Lung (tissue), 12 donors: Measurements from ENCODE around the gene SPAG4. TPM values are rescaled to one million over a fixed set of nuclear protein-coding genes. Genes with fewer than 3 reads are reported as not detected.

Experiments
- ATAC-seq: fragments of 200-7000 bp; cut with Tn5 transposase; one replicate; pipeline ENCODE4 v1.9.1; 2020; ENCODE audit warnings: moderate number of reproducible peaks; ENCODE audit not compliant: insufficient read depth, low FRiP score
- DNase-seq, 3 donors: peaks; one replicate each; pipeline ENCODE4 v3.0.0-alpha.2; 2013 to 2017
- H3K27ac ChIP-seq, 2 donors: one replicate each; pipeline ENCODE4 v1.5.1; 2013; ENCODE audit warnings: mild to moderate bottlenecking in 2 of 2, moderate library complexity in 2 of 2, control low read depth in 1 of 2, inconsistent platforms in 1 of 2, low read depth in 1 of 2, low read length in 1 of 2
- H3K27me3 ChIP-seq, 3 donors: one replicate each; pipeline ENCODE4 v1.5.1; 2013; ENCODE audit warnings: low read length in 2 of 3; ENCODE audit not compliant: control insufficient read depth in 3 of 3, insufficient read depth in 3 of 3
- H3K36me3 ChIP-seq, 4 donors: one replicate each; pipeline ENCODE4 v1.5.1; 2013; ENCODE audit warnings: low read length in 4 of 4, mild to moderate bottlenecking in 1 of 4, moderate library complexity in 1 of 4; ENCODE audit not compliant: control insufficient read depth in 4 of 4, insufficient read depth in 4 of 4
- H3K4me1 ChIP-seq, 5 donors: one replicate each; pipeline ENCODE4 v1.5.1; 2013; ENCODE audit warnings: low read length in 5 of 5, mild to moderate bottlenecking in 2 of 5, moderate library complexity in 1 of 5; ENCODE audit not compliant: control insufficient read depth in 5 of 5, insufficient read depth in 5 of 5
- H3K4me3 ChIP-seq: one replicate; pipeline ENCODE4 v1.5.1; 2013; ENCODE audit warnings: mild to moderate bottlenecking, control low read depth, moderate library complexity
- H3K9ac ChIP-seq, 2 donors: one replicate each; pipeline ENCODE4 v1.5.1; 2013; ENCODE audit warnings: low read length in 2 of 2, control low read depth in 1 of 2; ENCODE audit not compliant: insufficient read depth in 1 of 2
- H3K9me3 ChIP-seq, 4 donors: one replicate each; pipeline ENCODE4 v1.5.1; 2013; ENCODE audit warnings: low read length in 3 of 4, mild to moderate bottlenecking in 1 of 4, moderate library complexity in 1 of 4; ENCODE audit not compliant: control insufficient read depth in 4 of 4, insufficient read depth in 3 of 4
- WGBS, 2 donors: extraction: QIAGEN DNeasy Blood & Tissue Kit; methylation state at CpG; one replicate each; pipeline ENCODE4 v1.1.7; 2013; 5-methylcytosine and 5-hydroxymethylcytosine counted together
- polyA plus RNA-seq, 2 donors: library from polyadenylated mRNA; stranded (reverse); fragments of 200-250 nt; gene quantifications; one replicate each; pipeline ENCODE4 v1.2.1, GENCODE V29; 2013
- total RNA-seq, 2 donors: library from RNA; depleted of rRNA in 1 of 2; stranded (reverse); fragments of >200 nt in 1 of 2; gene quantifications; one replicate each; pipeline ENCODE4 v1.2.1, GENCODE V29; 2014 to 2021
- TF ChIP-seq, protein P1 (sequence below): IDR thresholded peaks from 2 replicates; pipeline ENCODE4 v1.5.1; 2012; ENCODE audit warnings: mild to moderate bottlenecking; ENCODE audit errors: control extremely low read depth, extremely low read depth
- donor health status: control.
- donor health status: control.
- donor health status: Bipolar disorder and iron deficiency.
- donor health status: healthy.
- donor health status: DM: yes; HTN: yes; CAD: no.

SPAG4 gene
- total and polyA plus RNA-seq, 4 donors = 1.9 to 5.7 (median 3.7) TPM

DNA sequence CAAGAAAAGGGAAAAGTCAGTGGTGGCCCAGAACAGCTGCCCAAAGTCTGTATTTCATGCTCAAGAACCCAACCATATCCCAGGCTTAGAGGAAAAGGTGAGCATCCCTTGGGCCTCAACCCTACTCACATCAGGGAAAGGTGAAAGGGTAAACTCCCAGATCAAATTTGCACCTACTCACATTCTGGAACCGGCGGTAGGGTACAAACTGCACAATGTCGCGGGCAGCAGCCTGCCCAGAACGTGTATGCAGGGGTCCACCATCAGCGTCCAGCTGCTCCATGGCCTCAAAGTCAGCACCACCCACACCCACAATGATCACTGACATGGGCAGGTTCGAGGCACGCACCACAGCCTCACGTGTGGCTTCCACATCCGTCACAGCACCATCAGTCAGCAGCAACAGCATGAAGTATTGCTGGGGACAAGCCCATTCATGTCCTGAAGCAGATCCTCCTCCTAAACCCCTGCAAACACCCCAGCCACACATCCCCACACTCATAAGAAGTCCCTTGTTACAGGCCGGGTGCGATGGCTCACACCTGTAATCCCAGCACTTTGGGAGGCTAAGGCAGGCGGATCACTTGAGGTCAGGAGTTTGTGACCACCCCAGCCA, 10.9 kb downstream of the SPAG4 start:
- no peaks in the 10 kb centered on the region for H3K4me1 ChIP-seq
- TF ChIP-seq, protein P1, sequence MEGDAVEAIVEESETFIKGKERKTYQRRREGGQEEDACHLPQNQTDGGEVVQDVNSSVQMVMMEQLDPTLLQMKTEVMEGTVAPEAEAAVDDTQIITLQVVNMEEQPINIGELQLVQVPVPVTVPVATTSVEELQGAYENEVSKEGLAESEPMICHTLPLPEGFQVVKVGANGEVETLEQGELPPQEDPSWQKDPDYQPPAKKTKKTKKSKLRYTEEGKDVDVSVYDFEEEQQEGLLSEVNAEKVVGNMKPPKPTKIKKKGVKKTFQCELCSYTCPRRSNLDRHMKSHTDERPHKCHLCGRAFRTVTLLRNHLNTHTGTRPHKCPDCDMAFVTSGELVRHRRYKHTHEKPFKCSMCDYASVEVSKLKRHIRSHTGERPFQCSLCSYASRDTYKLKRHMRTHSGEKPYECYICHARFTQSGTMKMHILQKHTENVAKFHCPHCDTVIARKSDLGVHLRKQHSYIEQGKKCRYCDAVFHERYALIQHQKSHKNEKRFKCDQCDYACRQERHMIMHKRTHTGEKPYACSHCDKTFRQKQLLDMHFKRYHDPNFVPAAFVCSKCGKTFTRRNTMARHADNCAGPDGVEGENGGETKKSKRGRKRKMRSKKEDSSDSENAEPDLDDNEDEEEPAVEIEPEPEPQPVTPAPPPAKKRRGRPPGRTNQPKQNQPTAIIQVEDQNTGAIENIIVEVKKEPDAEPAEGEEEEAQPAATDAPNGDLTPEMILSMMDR = no peak
- H3K9me3 ChIP-seq = no peaks in the 10 kb centered on the region
- no peak overlapping the region for H3K4me3 ChIP-seq
- no peak overlapping the region for H3K9ac ChIP-seq
- 94 to 97% methylated on average over 13 of the region's 13 CpGs for WGBS, 2 donors
- H3K27ac ChIP-seq = no peak overlapping the region
- ATAC-seq = no peak
- no peaks in the 10 kb centered on the region for H3K27me3 ChIP-seq
- no peak for DNase-seq
- peaks cover 26 to 42% (median 33%) of the 10 kb centered on the region in 4 donors for H3K36me3 ChIP-seq

- Histone ChIP-seq H3K27ac (no peak overlapping the region), H3K27me3 (no peaks in the 10 kb centered on the region), H3K9ac (no peak overlapping the region), H3K9me3 (no peaks in the 10 kb centered on the region), H3K36me3 (peaks cover 30 to 47% (median 36%) of the 10 kb centered on the region in 4 donors), H3K4me3 (no peak overlapping the region), H3K4me1 (no peaks in the 10 kb centered on the region)
- ATAC-seq (no peak), DNase-seq (no peak)
- 97 to 99% methylated on average over 8 of the region's 8 CpGs for WGBS, 2 donors
- TF ChIP-seq, protein P1 = no peak
Observed at GRCh38 chr20:35627121-35627520, 11.5 kb downstream of the SPAG4 start.

DNA sequence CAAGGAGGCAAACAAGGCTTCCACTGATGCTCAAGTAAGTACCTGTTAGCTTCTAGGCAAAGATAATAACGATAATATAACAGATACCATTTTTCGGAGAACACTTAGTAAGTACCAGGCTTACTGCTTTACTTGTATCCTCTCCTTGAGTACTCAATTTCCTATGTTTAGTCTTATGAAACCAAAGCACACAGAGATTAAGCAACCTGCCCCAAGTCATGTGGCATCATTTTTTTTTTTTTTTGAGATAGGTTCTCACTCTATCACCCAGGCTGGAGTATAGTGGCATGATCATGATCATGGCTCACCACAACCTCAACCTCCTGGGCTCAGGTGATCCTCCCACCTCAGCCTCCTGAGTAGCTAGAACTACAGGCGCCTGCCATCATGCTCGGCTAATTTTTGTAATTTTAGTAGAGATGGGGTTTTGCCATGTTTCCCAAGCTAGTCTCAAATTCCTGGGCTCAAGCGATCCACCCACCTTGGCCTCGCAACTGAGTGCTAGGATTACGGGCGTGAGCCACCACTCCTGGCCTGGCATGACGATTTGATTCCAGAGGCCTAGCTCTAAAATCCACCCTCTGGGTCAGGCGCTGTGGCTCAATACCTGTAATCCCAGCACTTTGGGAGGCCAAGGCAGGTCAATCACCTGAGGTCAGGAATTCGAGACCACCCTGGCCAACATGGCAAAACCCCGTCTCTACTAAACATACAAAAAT, 14.0 kb downstream of the SPAG4 start:
- no peak for DNase-seq
- 81 to 87% methylated on average over 12 of the region's 12 CpGs for WGBS, 2 donors
- no peak for ATAC-seq
- TF ChIP-seq, protein P1 = no peak
- no peaks in the 10 kb centered on the region for H3K9me3 ChIP-seq
- no peak overlapping the region for H3K4me3 ChIP-seq
- H3K27me3 ChIP-seq = no peaks in the 10 kb centered on the region
- H3K27ac ChIP-seq = no peak overlapping the region
- H3K4me1 ChIP-seq = no peaks in the 10 kb centered on the region
- peaks cover 30 to 50% (median 35%) of the 10 kb centered on the region in 4 donors for H3K36me3 ChIP-seq
- H3K9ac ChIP-seq = no peak overlapping the region
